Tongue (tissue), 2 donors: ENCODE measurements around the gene CLDN4. TPM values are rescaled to one million over a fixed set of nuclear protein-coding genes. Genes with fewer than 3 reads are reported as not detected.
"Not testable (repeated sequence)": the region's sequence is repeated elsewhere in the genome, so short reads cannot be mapped to it uniquely, and the experiment has no call there.

Source experiments
- DNase-seq: peaks from one replicate; pipeline ENCODE4 v3.0.0-alpha.2; 2015
- total RNA-seq: library from RNA; depleted of rRNA; stranded (reverse); fragments of >200 nt; gene quantifications from one replicate; pipeline ENCODE4 v1.2.3, GENCODE V29; 2014

CLDN4 gene
- 24.3 TPM for total RNA-seq

DNA sequence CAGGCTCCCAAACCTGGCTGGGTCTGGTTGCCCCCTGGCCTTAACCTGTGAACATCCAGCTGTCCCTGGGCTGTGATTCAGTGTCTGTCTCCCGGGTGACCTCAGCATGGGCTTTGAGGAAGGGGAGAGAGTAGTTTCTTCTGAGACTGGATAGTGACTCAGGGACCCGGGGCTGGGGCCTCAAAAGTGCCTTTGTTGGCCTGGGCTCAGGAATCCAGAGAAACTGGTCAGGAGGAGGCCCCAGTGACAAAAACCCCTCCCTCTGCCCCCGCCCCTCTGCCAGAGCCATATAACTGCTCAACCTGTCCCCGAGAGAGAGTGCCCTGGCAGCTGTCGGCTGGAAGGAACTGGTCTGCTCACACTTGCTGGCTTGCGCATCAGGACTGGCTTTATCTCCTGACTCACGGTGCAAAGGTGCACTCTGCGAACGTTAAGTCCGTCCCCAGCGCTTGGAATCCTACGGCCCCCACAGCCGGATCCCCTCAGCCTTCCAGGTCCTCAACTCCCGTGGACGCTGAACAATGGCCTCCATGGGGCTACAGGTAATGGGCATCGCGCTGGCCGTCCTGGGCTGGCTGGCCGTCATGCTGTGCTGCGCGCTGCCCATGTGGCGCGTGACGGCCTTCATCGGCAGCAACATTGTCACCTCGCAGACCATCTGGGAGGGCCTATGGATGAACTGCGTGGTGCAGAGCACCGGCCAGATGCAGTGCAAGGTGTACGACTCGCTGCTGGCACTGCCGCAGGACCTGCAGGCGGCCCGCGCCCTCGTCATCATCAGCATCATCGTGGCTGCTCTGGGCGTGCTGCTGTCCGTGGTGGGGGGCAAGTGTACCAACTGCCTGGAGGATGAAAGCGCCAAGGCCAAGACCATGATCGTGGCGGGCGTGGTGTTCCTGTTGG is at the start of gene CLDN4:
CLDN4 (plus strand) TSS at position 316 of the 903 bp plus-strand sequence; CDS start at position 522, 206 bp downstream.
- DNase-seq = peak; percentile 69

DNA sequence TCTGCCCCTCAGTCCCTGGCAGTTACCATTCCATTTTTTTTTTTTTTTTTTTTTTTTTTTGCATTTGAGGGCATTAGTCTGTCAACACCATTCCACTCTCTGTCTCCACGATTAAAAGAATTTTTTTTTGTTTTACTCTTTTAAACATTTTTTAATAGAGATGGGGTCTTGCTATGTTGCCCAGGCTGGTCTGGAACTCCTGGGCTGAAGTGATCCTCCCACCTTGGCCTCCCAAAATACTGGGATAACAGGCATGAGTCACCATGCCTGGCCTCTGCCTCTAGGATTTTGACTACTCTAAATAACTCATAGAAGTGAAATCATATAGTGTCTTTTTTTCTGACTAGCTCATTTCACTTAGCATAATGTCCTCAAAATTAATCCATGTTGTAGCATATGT is 44.2 kb upstream of the CLDN4 start:
- DNase-seq = no peak

DNA sequence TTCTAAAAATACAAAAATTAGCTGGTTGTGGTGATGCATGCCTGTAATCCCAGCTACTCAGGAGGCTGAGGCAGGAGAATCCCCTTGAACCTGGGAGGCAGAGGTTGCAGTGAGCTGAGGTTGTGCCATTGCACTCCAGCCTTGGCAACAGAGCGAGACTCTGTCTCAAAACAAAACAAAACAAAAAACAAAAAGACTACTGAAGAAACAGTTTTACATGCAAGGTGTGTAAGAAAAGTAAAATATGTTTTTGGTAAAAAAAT is 43.1 kb upstream of the CLDN4 start:
- DNase-seq = not testable (repeated sequence)

DNA sequence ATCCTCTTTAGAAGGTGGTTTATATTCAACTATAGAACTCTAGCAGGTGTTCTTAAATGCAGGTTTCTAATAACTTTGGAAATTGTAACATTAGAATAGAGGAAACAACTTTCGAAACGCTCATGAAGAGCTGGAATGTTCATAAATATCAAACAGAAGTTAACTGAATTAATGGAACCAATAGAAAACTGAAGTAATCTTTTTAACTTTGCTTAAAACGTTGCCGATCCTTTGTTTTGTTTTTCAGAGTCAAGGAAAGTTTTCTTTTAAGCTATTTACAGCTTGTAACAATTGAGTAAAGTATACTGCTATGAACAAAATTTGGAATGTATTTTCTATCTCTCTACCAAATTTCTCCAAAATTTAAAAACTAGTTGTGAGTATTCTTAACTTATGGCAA is 41.7 kb upstream of the CLDN4 start:
- no peak for DNase-seq

DNA sequence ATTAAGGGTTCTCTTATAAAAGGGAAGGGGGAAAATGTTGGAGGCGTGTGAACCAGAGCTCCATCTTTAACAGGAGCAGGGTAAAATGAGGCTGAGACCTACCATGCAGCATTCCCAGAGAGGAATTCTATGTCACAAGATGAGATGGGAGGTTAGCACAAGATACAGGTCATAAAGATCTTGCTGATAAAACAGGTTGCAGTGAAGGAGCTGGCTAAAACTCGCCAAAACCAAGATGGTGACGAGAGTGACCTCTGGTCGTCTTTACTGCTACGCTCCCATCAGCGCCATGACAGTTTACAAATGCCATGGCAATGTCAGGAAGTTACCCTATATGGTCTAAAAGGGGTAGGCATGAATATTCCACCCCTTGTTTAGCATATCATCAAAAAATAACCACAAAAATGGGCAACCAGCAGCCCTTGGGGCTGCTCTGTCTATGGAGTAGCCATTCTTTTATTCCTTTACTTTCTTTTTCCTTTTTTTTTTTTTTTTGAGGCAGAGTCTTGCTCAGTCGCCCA is 39.6 kb upstream of the CLDN4 start:
- not testable (repeated sequence) for DNase-seq

- not testable (repeated sequence) for DNase-seq
These were observed 35.6 kb upstream of the CLDN4 start for GRCh38 chr7:73795188-73795587.

DNA sequence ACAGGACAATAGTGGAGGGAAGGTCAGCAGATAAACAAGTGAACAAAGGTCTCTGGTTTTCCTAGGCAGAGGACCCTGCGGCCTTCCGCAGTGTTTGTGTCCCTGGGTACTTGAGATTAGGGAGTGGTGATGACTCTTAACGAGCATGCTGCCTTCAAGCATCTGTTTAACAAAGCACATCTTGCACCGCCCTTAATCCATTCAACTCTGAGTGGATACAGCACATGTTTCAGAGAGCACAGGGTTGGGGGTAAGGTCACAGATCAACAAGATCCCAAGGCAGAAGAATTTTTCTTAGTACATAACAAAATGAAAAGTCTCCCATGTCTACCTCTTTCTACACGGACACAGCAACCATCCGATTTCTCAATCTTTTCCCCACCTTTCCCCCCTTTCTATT is 34.1 kb upstream of the CLDN4 start:
- DNase-seq = not testable (repeated sequence)

DNA sequence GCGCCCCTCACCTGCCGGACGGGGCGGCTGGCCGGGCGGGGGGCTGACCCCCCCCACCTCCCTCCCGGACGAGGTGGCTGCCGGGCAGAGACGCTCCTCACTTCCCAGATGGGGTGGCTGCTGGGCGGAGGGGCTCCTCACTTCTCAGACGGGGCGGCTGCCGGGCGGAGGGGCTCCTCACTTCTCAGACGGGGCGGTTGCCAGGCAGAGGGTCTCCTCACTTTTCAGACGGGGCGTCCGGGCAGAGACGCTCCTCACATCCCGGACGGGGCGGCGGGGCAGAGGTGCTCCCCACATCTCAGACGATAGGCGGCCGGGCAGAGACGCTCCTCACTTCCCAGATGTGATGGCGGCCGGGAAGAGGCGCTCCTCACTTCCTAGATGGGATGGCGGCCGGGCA is 33.6 kb upstream of the CLDN4 start:
- DNase-seq = not testable (repeated sequence)

DNA sequence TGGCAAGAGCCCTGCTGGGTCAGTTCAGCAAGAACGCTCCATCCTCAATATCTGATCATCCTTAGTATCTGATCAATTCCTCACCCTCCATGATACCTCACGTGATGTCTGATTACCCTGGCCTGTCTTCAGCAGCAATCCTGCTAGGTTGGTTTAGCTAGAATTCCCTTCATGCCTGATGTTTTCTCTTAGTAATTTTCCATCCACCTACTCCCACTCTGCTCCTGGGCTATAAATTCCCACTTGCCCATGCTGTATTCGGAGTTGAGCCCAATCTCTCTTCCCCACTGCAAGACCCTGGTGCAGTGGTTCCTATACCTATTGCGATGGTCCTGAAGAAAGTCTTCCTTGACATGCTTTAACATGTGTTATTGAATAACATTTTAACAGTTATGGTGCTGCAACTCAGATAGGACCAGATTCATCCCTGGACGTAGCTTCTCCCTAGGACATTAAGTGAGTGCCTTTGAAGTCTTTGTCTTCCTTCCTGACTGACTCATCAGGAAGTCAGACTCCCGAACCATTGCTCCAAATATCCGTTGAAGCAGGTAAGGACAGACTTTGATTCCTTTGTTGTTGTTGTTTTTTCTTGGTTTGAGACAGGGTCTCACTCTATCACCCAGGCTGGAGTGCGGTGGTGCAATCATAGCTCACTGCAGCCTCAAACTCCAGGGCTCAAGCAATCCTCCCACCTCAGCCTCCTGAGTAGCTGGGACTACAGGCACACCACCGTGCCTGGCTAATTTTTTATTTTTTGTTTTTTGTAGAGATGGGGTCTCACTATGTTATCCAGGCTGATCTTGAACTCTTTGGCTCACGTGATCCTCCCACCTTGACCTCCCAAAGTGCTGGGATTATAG is 31.3 kb upstream of the CLDN4 start:
- DNase-seq = no peak

DNA sequence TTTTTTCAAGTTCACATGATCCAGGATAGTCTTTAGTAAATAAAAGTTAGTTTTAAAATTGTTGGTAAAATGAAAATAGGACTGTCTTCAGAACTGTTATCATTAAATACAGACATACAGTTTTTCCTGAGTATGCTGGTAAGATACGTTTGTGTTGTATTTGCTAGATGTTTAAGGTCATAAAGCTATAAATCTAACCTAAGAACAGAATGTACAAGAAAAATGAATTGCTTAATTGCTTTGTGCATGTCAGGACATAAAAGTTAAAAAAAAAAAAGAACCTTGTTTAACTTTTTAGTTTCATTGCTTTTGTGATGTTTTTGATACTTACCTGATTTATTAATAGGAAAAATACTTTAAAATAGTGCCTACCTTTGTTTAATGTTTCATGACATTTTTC is 29.2 kb upstream of the CLDN4 start:
- DNase-seq = no peak

- DNase-seq = no peak
These were observed 28.3 kb upstream of the CLDN4 start for GRCh38 chr7:73802459-73802858.

DNA sequence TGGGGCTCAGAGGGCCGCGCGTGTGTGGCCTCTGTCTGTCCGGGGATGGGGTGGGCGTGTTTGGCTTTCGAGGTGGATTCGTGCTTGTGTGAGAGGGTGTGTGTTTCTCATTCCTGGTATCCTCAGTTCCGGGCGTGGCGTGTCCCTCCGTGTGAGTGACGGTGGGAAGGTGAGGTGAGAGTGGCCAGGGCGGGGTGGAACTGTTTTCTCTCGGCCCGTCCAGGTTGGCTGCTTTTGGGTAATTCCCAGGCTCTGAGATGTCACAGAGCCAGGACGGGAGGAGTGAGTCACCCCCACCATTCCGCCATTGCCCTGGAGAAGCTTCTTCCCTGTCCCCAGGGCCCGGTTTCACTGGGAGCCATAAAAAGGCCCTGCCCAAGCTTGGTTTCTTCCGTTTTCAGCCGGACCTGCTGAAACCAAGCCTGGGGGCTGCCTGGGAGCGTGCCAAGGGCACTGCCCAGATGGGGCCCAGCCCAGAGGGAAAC is 21.3 kb upstream of the CLDN4 start:
- DNase-seq = no peak

GRCh38 chr7:73810998-73811360 is 19.8 kb upstream of the CLDN4 start:
- no peak for DNase-seq

DNA sequence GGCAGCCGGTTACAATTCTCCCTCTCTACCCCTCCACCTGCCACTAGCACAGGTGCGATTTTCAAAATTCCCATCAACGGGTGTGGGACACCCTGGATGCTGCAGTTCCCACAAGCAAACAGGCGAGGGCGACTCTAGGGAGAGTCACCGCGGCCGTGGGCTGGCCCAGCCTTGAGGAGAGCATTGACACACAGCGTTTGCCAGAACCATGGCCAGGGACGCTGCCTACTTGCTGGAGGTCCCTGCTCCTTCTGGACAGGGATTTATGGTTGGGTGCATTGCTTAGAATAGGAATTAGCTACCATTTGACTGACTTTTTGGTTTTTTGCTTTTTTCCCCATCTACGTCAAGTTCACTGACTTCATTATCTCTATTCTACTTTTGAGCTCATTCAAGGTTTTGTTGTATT is 19.0 kb upstream of the CLDN4 start:
- peak; percentile 59 for DNase-seq

GRCh38 chr7:73812996-73813395 is 17.8 kb upstream of the CLDN4 start:
- no peak for DNase-seq

- DNase-seq = no peak
These were observed 15.4 kb upstream of the CLDN4 start for GRCh38 chr7:73815436-73815835.

- DNase-seq = no peak
These were observed 13.7 kb upstream of the CLDN4 start for GRCh38 chr7:73817121-73817520.

DNA sequence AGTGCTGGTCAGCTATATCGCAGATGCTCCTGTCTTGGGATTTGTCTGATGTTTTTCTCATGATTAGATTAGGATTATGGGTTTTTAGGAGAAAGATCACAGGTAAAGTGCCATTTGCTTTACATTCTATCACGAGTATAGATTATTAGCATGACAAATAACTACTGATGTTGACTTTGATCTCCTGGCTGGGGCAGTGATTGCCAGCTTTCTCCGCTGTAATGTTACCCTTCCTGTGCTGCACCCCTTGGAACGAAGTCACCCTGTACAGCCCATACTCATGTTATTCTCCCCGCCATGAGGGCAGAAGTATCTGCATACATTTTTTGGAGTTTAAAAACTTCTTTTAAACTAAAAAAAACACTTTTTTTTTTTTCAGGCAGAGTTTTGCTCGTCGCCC is 10.8 kb upstream of the CLDN4 start:
- DNase-seq = no peak

- not testable (repeated sequence) for DNase-seq
These were observed 9.1 kb upstream of the CLDN4 start for GRCh38 chr7:73821597-73822285.

DNA sequence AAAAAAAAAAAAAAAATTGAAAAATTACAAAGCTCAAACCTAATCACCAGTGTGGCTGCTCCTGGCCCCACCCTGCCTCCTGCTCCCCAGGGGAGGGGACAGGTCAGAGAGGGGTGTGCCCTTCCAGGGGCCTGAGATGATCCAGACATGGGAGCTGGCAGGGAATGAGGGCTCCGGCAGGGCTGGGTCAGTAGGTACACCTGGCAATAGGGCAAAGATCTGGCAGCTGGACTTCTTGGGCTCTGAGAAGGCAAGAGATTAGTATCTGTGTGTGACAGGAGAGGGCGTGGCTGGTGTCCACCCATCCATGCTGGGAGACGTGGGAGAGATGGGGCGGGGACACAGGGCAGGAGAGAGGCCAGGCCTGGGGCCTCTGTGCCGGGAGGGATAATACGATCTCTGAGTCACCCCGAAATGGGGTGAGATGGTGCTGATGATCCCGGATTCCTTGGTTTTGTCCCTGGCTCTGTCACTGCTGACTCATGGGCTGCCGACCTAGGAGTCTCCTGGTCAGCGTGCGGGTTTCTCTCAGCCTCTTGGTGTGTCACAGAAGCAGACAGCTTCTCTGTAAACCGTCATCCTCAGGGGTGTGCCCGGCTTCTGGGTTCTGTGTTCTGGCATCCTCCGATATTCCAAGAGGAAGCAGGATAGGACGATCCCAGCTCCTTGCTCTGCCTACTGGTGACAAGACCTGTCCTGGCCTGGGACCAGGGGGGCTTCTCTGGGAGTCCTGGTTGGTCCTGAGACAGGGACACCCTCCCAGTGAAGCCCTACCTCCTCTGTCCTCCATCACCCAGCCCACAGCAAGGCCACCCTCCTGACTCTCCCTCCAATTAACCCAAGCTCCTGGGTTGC is 8.2 kb upstream of the CLDN4 start:
- DNase-seq = no peak

- no peak for DNase-seq
These were observed 7.5 kb upstream of the CLDN4 start for GRCh38 chr7:73823257-73823656.
